ENCODE measurements around the gene HECA. TPM values are rescaled to one million over a fixed set of nuclear protein-coding genes. Genes with fewer than 3 reads are reported as not detected.

The HECA gene
- total and polyA plus RNA-seq, 10 of the 15 experiments (the other 5 are each of a cell fraction or from before 2014, with no cell fraction given), result 0.52 to 7.2 (median 2.7) TPM

GRCh38 chr6:139194740-139195139 is 59.9 kb downstream of the HECA start:
- RAD21 ChIA-PET (ENCODE audit: unreplicated experiment), result no interaction called here

More at GRCh38 chr6:139194740-139195139, 59.9 kb downstream of the HECA start:
- 30% methylated on average over 3 of the region's 3 CpGs for WGBS (ENCODE audit: insufficient coverage, insufficient replicate concordance, low lambda C conversion rate, missing lambda C conversion rate)
- Histone ChIP-seq H3K9me3 (replicated peaks; ENCODE audit: control insufficient read depth, insufficient read depth, low read length) (no peaks in the 10 kb centered on the region), H3K4me1 (ENCODE audit: control insufficient read depth, insufficient read depth, low read length) (no peaks in the 10 kb centered on the region), H3K27me3 (replicated peaks in 1 of 2; ENCODE audit: control insufficient read depth in 2 of 2, insufficient read depth in 2 of 2, low read length in 1 of 2) (no peaks in the 10 kb centered on the region), H3K9ac (ENCODE audit: control insufficient read depth, insufficient read depth, low read length) (no peak overlapping the region), H3K27ac (ENCODE audit: control insufficient read depth, insufficient read depth) (no peak overlapping the region), H3K4me3 (no peak overlapping the region), H2AFZ (ENCODE audit: control insufficient read depth, low read depth, low read length) (no peak overlapping the region), H3K36me3 (ENCODE audit: control insufficient read depth in 2 of 2, insufficient read depth in 2 of 2, low read length in 1 of 2) (no peaks in the 10 kb centered on the region), H4K20me1 (ENCODE audit: control insufficient read depth, insufficient read depth) (no peaks in the 10 kb centered on the region), H3K4me2 (ENCODE audit: control insufficient read depth, insufficient read depth) (no peak overlapping the region), H3K79me2 (ENCODE audit: control insufficient read depth, insufficient read depth, low read length) (no peaks in the 10 kb centered on the region)
- ChIA-PET SMC1A (ENCODE audit: uncharacterized antibody, unreplicated experiment) (no interaction called here), CTCF (no interaction called here), POLR2A (no interaction called here)
- DNase-seq (ENCODE audit: low read depth, low spot score) (no peak), FAIRE-seq (no peak), ATAC-seq (no peak)
- BruUV-seq (replicated peaks), result no TSS peak
- TF ChIP-seq NFYA (IDR thresholded peaks at IDR 0.05; ENCODE audit: borderline replicate concordance, low read depth, low read length) (no peak), MAX (IDR thresholded peaks at IDR 0.05; ENCODE audit: low read depth, low read length) (no peak), KDM1A (IDR thresholded peaks at IDR 0.05; ENCODE audit: borderline replicate concordance) (no peak), MEF2A (IDR thresholded peaks at IDR 0.05; ENCODE audit: insufficient read depth, low read depth, low read length) (no peak), HDGF (IDR thresholded peaks at IDR 0.05) (no peak), SUPT20H (IDR thresholded peaks at IDR 0.05; ENCODE audit: borderline replicate concordance, control insufficient read depth, low read depth, low read length) (no peak), PRDM15 (CRISPR knock-in tag; IDR thresholded peaks at IDR 0.05) (no peak), ZSCAN29 (IDR thresholded peaks at IDR 0.05) (no peak), NRF1 (conservative IDR thresholded peaks at IDR 0.05; ENCODE audit: low read depth, low read length) (no peak), TCF12 (IDR thresholded peaks at IDR 0.05; ENCODE audit: low read depth, low read length) (no peak), LARP7 (IDR thresholded peaks at IDR 0.05) (no peak), SP1 (IDR thresholded peaks at IDR 0.05; ENCODE audit: low read depth, low read length) (no peak), TBL1XR1 (IDR thresholded peaks at IDR 0.05; ENCODE audit: low read depth, low read length) (no peak), ETV6 (conservative IDR thresholded peaks at IDR 0.05 in 1 of 2, IDR thresholded peaks at IDR 0.05 in 1 of 2; ENCODE audit: borderline replicate concordance in 1 of 2, low read depth in 1 of 2) (no peak), HSF1 (IDR thresholded peaks at IDR 0.05; ENCODE audit: low read depth, low read length) (no peak), ZNF274 (IDR thresholded peaks at IDR 0.05; ENCODE audit: insufficient read depth, insufficient read length) (no peak), MTA3 (IDR thresholded peaks at IDR 0.05; ENCODE audit: borderline replicate concordance, low read length) (no peak), STAT3 (IDR thresholded peaks at IDR 0.05; ENCODE audit: low read depth, low read length) (no peak), TCF3 (IDR thresholded peaks at IDR 0.05; ENCODE audit: borderline replicate concordance, insufficient read depth, low read depth, low read length) (no peak)
- intact Hi-C loops (cut with micrococcal nuclease; ENCODE audit: unreplicated experiment) (no loop called here), in situ Hi-C loops (cut with MboI) (no loop called here)
